Activated CD4-positive, alpha-beta T cell treated with anti-CD3 and anti-CD28 coated beads, Interleukin-2, amount 50 U/mL, for 24 hours (primary cell): ENCODE results near the gene CCDC170.
"Not testable (repeated sequence)": the region's sequence is repeated elsewhere in the genome, so short reads cannot be mapped to it uniquely, and the experiment has no call there.

ENCODE experiments used
- DNase-seq, 2 donors: peaks; one replicate each; pipeline ENCODE4 v3.0.0-alpha.2; 2020; ENCODE audit warnings: low read depth in 1 of 2, low spot score in 1 of 2

Gene CCDC170, protein sequence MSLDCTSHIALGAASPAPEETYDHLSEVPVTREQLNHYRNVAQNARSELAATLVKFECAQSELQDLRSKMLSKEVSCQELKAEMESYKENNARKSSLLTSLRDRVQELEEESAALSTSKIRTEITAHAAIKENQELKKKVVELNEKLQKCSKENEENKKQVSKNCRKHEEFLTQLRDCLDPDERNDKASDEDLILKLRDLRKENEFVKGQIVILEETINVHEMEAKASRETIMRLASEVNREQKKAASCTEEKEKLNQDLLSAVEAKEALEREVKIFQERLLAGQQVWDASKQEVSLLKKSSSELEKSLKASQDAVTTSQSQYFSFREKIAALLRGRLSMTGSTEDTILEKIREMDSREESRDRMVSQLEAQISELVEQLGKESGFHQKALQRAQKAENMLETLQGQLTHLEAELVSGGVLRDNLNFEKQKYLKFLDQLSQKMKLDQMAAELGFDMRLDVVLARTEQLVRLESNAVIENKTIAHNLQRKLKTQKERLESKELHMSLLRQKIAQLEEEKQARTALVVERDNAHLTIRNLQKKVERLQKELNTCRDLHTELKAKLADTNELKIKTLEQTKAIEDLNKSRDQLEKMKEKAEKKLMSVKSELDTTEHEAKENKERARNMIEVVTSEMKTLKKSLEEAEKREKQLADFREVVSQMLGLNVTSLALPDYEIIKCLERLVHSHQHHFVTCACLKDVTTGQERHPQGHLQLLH

GRCh38 chr6:151493804-151494234, at the start of gene CCDC170:
Gene CCDC170 (plus strand): TSS chr6:151494017. CDS start chr6:151494129, 112 bp downstream.
- DNase-seq = no peak

DNA sequence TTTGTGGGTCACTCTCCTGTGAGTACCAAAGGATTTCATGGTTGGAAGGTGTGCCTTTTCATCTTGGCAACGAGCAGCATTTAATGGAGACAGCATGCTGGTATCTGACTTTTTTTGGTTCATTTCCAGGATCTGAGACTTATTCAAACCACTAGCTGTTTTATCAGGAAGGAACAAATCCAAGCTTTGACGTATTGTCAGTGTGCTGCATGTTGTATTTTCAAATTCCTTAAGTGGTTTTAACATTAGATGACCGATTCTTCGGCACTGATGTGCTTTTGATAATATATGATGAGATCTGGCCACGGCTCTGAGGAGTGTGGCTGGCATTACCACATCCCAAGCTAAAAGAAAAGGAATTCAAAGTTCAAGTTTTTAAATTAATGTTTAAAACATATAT, 48.3 kb upstream of the CCDC170 start:
- DNase-seq = no peak

GRCh38 chr6:151447237-151447636, 46.6 kb upstream of the CCDC170 start:
- no peak for DNase-seq

GRCh38 chr6:151448623-151449022, 45.2 kb upstream of the CCDC170 start:
- DNase-seq = no peak

- DNase-seq = not testable (repeated sequence)
Measured at GRCh38 chr6:151450928-151451327, 42.9 kb upstream of the CCDC170 start.

- no peak for DNase-seq
Measured at GRCh38 chr6:151451417-151451949, 42.3 kb upstream of the CCDC170 start.

DNA sequence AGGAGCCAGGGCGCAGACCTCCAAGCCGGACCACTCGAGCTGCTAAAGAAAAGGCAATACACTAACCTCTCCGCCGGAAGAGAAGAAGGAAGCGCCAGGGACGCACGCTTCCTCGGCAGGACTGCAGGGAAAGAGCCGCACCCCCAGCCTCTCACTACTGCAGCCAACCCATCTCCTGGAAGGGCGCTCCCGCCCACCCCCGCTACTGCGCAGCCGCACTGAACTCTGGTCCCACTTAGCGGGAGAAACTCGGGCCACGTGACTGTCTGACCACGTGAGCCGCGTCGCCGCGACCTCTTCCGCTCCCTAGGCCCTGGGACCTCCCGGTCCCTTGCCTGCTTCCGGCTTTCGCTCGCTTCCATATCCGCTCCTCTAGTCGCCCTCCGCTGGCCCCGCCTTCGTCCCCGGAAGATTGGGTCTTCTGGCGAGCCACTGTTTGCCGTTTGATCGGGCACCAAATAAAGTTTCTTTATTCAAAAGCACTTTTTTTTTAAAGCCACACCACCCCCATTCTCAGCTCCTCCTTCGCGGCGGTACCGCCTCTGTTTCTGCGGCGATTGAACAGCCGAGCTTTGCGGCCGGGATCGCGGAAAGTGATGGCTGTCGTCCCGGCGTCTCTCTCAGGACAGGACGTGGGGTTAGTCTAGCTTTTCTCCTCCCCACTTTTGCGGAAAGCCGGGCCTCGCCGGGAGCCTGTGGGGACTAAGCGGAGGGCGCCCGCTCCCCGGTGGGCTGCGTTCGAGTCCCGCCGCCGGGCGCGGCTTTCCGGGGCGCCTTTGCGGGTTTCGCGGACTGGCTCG, 41.7 kb upstream of the CCDC170 start, which contains the start of gene RMND1:
Gene RMND1, minus strand, starts transcription at position 177 of the 800 bp plus-strand sequence. CDS start 6,315 bp downstream, outside the sequence.
- peak; percentile 95 to 99 for DNase-seq

- DNase-seq = no peak
Measured at GRCh38 chr6:151452750-151453427, 40.9 kb upstream of the CCDC170 start.

DNA sequence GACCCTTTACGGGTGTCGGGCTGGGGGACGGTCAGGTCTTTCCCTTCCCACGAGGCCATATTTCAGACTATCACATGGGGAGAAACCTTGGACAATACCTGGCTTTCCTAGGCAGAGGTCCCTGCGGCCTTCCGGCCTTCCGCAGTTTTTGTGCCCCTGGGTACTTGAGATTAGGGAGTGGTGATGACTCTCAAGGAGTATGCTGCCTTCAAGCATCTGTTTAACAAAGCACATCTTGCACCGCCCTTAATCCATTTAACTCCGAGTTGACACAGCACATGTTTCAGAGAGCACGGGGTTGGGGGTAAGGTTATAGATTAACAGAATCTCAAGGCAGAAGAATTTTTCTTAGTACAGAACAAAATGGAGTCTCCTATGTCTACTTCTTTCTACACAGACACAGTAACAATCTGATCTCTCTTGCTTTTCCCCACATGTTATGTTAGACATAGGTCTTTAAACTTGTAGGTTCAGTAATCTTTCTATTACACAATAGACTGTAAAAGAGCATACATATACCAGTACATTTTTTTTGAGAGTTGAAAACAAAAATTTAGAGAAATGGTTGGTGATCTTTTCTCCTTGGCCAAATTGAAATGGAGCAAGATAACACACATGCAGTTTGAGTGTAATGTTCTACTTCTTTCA, 37.9 kb upstream of the CCDC170 start:
- not testable (repeated sequence) for DNase-seq

- DNase-seq = no peak
Measured at GRCh38 chr6:151461673-151462072, 32.1 kb upstream of the CCDC170 start.

DNA sequence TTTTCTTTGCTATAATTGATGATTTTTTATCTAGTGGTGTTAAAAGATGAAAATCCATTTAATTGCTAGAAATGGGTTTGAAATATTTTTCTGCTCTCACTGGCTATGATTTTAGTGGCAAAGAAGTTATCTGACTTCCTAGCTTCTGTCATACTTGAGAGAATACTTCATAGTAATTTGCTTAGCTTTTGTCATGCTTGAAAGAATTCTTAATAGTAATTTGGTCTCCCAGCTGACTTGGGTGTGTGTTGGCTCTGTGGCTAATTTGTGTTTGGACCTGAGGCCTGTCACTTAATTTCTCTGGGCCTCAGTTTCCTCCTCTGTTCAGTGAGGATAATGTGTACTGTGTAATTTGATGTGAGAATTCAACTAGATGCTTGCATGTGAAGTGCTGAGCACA, 29.1 kb upstream of the CCDC170 start:
- DNase-seq = no peak

GRCh38 chr6:151475653-151476523, 17.9 kb upstream of the CCDC170 start:
- peak in 1 of 2 donors; percentile 32 for DNase-seq

GRCh38 chr6:151477726-151478125, 16.1 kb upstream of the CCDC170 start:
- no peak for DNase-seq

DNA sequence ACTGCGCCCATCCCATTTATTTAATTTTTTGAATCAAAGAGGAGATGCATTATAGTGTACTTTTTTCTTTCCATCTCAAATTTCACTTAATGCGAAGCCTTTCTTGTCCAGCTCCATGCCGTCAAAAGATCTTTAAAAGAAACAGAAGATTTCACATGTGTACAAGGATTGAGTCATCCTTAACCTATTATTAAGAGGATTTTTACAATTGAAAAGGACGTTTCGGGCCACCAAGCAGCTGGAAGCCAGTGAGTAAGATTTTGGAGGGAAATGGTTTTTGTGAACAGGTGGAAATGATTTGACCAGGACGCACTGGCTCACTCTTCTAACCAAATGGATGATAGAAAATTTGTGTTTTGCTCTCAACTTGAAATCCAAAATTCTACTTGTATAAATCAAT, 15.1 kb upstream of the CCDC170 start:
- no peak for DNase-seq

DNA sequence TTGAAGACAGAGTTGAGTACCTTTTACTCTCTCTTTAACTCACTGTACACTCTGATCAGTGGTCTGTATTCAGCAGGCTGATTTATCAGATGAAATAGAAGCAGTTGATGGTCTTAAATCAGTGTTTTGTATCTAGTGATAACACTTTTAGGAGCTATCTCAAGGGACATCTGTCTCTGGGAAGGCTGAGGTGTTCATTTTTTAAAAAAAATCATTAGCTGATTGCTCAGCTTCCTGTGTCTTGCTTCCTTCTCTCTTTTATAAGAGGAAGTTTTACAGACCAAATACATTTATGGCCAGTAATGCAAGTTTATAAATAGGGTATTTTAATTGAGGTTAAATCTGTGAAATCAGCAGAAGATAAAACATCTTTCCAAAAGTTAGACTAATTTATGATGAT, 12.0 kb upstream of the CCDC170 start:
- no peak for DNase-seq

- no peak for DNase-seq
Measured at GRCh38 chr6:151482290-151482689, 11.5 kb upstream of the CCDC170 start.

GRCh38 chr6:151483994-151484393, 9.8 kb upstream of the CCDC170 start:
- no peak for DNase-seq

DNA sequence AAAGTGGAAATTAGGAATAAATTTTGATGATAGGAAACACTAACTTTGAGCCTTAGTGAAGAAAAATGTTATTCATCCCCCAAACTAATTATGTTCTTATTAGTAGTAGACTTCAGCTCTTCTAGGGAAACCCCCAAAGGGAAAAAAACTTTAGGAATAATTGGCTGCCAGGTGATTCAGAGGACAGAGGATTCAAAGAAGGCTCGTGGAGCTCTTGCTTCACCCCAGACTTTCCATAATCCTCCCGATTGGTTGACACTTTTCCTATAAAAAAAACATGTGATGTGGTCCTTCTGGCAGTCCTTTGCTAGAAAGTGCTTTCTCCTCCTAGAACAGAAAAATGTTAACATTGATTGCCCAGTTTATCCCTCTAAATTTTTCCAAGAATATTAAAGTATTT, 5.6 kb upstream of the CCDC170 start:
- no peak for DNase-seq

GRCh38 chr6:151490996-151491395, 2.8 kb upstream of the CCDC170 start:
- no peak for DNase-seq
